PC-9 (cell line): ENCODE data around the gene TRAF2.

Experiments
- CTCF ChIP-seq: fragments of 200-600 bp; sonication (generic); conservative IDR thresholded peaks from 2 replicates; pipeline ENCODE4 v1.6.1; 2017; ENCODE audit warnings: mixed run types, antibody characterized with exemption, mild to moderate bottlenecking, moderate library complexity
- EZH2 ChIP-seq: fragments of 200-600 bp; sonication (generic); IDR thresholded peaks from 2 replicates; pipeline ENCODE4 v1.8.0; 2017; ENCODE audit warnings: antibody characterized with exemption, low read depth

DNA sequence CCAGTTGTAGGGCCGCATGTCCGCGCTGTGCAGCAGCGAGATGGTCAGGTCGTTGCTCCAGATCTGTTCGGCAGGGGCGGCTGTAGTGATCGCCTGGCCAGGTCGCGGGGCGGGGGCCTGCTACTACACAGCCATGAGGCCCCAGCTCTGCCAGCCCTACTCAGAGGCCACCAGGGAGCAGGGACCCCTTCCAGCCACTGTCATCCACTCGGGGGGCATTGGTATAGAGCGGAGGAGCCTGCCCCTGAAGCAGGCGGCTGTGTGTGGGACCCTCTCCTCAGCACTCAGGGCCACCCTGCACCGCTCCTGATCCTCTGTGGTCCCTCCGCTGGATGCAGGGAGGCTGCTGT is 56.5 kb downstream of the TRAF2 start:
- TF ChIP-seq CTCF (no peak), EZH2 (no peak)
